Measurements from ENCODE around the gene CD82. TPM values are rescaled to one million over a fixed set of nuclear protein-coding genes. Genes with fewer than 3 reads are reported as not detected.

The CD82 gene
- total RNA-seq, 1 donor from 2014 or later: 770 TPM

GRCh38 chr11:44561964-44562734 is 3.3 kb upstream of the CD82 start:
- TF ChIP-seq CTCF (IDR thresholded peaks at IDR 0.05): no peak
- ChIA-PET POLR2A (interaction anchor here (8.2 to 17.5 kb wide), 3 partner anchors 37 to 50 kb away, joined by 176 to 485 read pairs (median 308); no protein-coding TSS in a partner anchor), CTCF (interaction anchor here (13.5 kb wide), 1 partner anchor 55 kb away, joined by 398 read pairs; no protein-coding TSS in a partner anchor)
- Mint-ChIP-seq H3K27ac (no peak overlapping the region), H3K36me3 (ENCODE audit: low read depth) (peaks cover 14% of the 10 kb centered on the region), H3K27me3 (no peaks in the 10 kb centered on the region), H3K4me1 (peaks cover 66% of the 10 kb centered on the region), H3K9me3 (no peaks in the 10 kb centered on the region), H3K4me3 (no peak overlapping the region)
- ATAC-seq (ENCODE audit: low read depth): no peak
- intact Hi-C loops (cut with micrococcal nuclease): loop anchor here (10.0 kb wide), 3 partner anchors 793 to 1247 kb away; partner anchors contain the start of genes API5 and SLC35C1
- DNase-seq: no peak

GRCh38 chr11:44562845-44563460 is 2.5 kb upstream of the CD82 start:
- intact Hi-C loops (cut with micrococcal nuclease): loop anchor here (10.0 kb wide), 3 partner anchors 792 to 1248 kb away; partner anchors contain the start of genes API5 and SLC35C1
- no peaks in the 10 kb centered on the region for H3K27me3 Mint-ChIP-seq
- TF ChIP-seq CTCF (IDR thresholded peaks at IDR 0.05): no peak
- ATAC-seq (ENCODE audit: low read depth): no peak
- H3K9me3 Mint-ChIP-seq: no peaks in the 10 kb centered on the region
- H3K4me3 Mint-ChIP-seq: no peak overlapping the region
- peak overlapping the region; percentile 16 for H3K27ac Mint-ChIP-seq
- peaks cover 23% of the 10 kb centered on the region for H3K36me3 Mint-ChIP-seq (ENCODE audit: low read depth)
- no peak for DNase-seq
- POLR2A ChIA-PET: interaction anchor here (10.8 to 17.5 kb wide), 2 partner anchors 36 to 49 kb away, joined by 308 to 485 read pairs; no protein-coding TSS in a partner anchor
- CTCF ChIA-PET: interaction anchor here (13.5 kb wide), 1 partner anchor 54 kb away, joined by 398 read pairs; no protein-coding TSS in a partner anchor
- H3K4me1 Mint-ChIP-seq: peaks cover 66% of the 10 kb centered on the region

GRCh38 chr11:44563711-44564110 is 1.8 kb upstream of the CD82 start:
- DNase-seq (no peak), ATAC-seq (ENCODE audit: low read depth) (no peak)
- no peaks in the 10 kb centered on the region for H3K27me3 Mint-ChIP-seq
- H3K4me1 Mint-ChIP-seq: peaks cover 69% of the 10 kb centered on the region
- no peaks in the 10 kb centered on the region for H3K9me3 Mint-ChIP-seq
- TF ChIP-seq CTCF (IDR thresholded peaks at IDR 0.05): no peak
- ChIA-PET CTCF (interaction anchor here (13.5 kb wide), 1 partner anchor 53 kb away, joined by 398 read pairs; no protein-coding TSS in a partner anchor), POLR2A (interaction anchor here (10.8 to 17.5 kb wide), 2 partner anchors 35 to 49 kb away, joined by 308 to 485 read pairs; no protein-coding TSS in a partner anchor)
- intact Hi-C loops (cut with micrococcal nuclease): loop anchor here (2.0 to 10.0 kb wide), 4 partner anchors 385 to 1249 kb away; partner anchors contain the start of genes API5 and SLC35C1
- peak overlapping the region; percentile 24 for H3K27ac Mint-ChIP-seq
- no peak overlapping the region for H3K4me3 Mint-ChIP-seq
- peaks cover 30% of the 10 kb centered on the region for H3K36me3 Mint-ChIP-seq (ENCODE audit: low read depth)

- H3K4me1 Mint-ChIP-seq: peaks cover 72% of the 10 kb centered on the region
- H3K9me3 Mint-ChIP-seq: no peaks in the 10 kb centered on the region
- peak overlapping the region; percentile 92 for H3K4me3 Mint-ChIP-seq
- ChIA-PET CTCF (interaction anchor here (13.5 kb wide), 1 partner anchor 53 kb away, joined by 398 read pairs; no protein-coding TSS in a partner anchor), POLR2A (interaction anchor here (0.7 to 17.5 kb wide), 7 partner anchors 8 to 59 kb away, joined by 3 to 485 read pairs (median 13); no protein-coding TSS in a partner anchor)
- H3K27me3 Mint-ChIP-seq: no peaks in the 10 kb centered on the region
- intact Hi-C loops (cut with micrococcal nuclease): loop anchor here (2.0 to 10.0 kb wide), 4 partner anchors 385 to 1249 kb away; partner anchors contain the start of genes API5 and SLC35C1
- DNase-seq (no peak), ATAC-seq (ENCODE audit: low read depth) (no peak)
- H3K27ac Mint-ChIP-seq: peak overlapping the region; percentile 24
- H3K36me3 Mint-ChIP-seq (ENCODE audit: low read depth): peaks cover 33% of the 10 kb centered on the region
- no peak for TF ChIP-seq CTCF (IDR thresholded peaks at IDR 0.05)
These were observed 1.3 kb upstream of the CD82 start for GRCh38 chr11:44564166-44564565.

Measured in activated B cell treated with CpG ODN at 0.5 μM for 24 hours (primary cell).